ENCODE data around the gene UPK2.

Gene UPK2

DNA sequence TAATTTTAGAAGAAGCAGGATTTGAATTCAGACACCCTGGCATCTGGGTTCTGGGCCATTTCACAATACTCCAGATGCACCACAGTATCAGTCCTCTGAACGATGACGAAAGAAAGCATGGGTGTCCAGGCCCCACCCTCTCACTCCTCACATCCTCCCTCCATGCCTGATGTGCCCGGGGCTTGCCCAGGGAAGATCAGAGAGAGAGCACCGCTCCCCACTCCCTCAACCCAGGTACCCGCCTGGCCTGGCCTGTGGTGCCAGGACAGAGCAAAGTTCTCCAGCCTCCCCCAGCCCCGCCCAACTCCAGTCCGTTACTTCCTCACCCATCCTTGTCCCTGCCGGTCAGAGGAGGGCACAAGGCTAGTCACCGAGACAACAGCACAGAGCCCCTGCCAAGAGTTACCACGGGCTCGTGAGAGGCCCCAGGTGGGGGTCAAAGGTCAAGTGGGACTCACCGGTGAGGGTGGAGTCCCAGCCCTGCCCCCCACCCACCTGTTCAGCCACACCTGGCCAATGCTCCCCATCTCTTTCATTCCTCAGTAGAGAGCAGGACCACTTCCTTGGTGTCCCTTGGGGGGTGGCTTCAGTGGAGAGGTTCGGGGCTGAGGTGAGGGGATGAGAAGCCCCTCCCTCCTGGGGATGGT lies 38.5 kb upstream of the UPK2 start:
- DNase-seq (ENCODE audit: low read depth): no peak

DNA sequence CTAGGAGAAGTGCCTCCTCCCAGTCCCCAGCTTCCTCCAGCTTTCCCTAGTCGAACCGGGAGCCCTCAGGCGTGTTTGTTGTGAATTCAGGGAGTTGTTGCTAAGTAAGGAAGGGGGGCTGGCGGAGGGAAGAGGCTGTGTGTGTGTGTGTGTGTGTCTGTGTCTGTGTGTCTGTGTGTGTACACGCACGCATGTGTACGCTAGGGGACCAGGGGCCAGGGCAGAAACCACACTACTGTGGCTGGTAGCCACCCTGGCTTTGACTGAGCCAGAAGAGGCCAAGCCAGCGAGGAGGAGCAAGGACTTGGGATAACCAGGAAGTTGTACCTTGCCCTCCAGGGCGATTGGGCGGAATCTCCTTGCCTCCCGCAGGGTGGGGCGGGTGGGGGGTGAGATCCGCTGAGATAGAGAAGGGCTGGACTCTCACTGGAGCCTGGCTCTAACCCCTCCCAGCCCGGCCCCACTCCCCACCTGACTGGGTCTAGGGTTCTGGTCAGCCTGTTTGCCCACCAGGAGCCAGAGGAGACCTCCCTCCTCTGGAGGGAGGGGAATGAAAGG lies 37.9 kb upstream of the UPK2 start:
- DNase-seq (ENCODE audit: low read depth): no peak

DNA sequence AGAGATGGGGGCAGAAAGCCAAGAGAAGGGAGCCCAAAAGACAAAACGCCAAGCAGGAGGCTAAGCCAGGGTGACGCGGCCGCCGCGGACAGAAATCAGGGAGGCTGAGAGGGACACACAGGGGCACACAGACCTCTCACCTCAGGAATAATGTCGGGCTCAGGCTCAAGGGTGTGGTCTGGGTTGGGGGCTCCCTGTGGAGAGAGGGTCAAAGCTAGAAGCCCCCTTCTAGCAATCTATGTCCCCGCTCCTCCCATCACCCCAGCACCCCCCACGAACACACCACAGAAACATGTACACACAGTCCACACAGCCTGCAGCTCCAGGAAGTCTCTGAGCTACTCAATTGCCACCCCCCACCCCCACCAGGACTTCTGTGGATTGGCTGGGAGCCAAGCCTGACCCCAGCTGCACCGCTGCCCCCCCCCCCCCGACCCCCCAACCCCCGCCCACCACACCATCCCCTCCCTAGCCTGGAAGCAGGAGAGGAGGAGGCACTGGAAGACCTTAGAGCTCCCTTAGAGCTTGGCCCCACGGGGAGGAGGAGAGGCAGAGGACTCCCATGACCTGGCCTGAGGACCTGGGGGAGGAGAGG lies 37.3 kb upstream of the UPK2 start:
- no peak for DNase-seq (ENCODE audit: low read depth)

DNA sequence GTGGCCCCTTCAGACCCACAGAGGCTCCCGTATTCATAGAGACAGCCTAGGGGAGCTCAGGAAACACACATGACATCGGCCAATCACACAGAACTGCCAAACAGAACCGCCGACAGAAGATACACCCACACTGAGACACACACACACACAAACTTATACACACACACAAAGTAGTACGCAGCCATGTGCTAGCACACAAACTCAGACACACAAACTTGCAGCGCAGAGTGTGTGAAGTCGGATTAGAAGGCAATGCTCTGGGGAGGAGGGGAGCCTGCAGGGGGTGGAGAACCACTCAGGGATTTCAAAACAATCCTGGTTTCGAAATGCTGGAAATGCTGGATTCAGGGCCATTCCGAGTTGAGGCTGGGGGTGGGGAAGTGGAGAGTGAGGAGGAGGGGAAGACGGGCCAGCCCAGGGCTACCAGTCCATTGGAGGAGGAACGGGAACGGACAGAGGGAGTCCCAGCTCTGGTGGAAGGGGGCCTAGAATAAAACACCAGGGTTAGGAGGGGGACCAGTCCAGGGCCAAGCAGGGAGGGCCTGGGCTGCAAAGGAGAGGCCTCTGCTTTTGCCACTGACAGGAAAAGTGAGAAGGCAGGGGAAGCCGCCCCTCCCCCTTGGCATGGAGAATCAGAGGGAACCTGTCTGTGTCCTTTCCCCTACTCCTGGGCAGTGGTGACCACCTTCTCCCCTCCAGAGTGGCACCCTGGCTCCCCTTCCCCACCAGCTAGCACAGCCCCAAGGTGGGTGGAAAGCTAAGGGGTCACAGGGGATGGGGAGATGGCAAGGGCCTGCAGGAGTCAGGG lies 34.8 kb upstream of the UPK2 start:
- DNase-seq (ENCODE audit: low read depth): no peak

DNA sequence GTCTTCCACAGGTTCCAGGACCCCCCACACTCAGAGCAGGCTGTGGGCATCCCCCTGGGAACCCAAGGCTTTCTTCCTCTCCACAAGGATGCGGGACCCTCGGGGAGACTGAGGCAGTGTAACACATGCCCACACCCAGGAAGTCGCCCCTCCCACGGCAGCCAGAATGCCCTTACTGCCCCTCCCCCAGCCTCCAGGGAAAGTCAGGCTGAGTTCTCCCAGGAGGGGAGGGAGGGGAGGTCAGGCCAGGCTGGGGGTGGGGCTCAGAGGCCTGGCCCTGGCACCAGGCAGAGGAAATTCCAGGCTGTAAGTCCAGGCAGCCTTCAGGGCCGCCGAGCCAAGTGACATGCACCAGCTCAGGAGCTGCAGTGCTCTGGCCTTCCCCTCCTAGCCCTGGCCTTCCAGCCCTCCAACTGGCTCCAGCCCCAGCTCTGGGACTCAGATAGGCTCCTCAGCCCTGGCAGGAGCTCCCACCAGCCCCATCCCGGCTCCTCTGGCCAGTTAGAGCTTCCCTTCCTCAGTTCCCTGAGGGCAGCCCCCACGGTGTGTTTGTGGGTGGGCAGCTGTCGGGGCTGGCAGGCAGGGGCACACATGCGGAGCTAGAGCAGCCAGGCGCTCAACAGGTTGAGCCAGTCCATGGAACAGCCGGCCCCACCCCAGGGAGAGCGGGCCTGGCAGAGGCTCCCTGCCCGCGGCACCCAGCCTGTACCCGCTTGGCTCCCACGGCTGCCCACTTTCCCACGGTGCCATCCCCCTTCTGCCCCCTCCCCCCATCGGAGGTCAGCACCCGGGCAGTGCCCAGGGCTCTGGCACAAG lies 34.0 kb upstream of the UPK2 start:
- DNase-seq (ENCODE audit: low read depth): no peak

DNA sequence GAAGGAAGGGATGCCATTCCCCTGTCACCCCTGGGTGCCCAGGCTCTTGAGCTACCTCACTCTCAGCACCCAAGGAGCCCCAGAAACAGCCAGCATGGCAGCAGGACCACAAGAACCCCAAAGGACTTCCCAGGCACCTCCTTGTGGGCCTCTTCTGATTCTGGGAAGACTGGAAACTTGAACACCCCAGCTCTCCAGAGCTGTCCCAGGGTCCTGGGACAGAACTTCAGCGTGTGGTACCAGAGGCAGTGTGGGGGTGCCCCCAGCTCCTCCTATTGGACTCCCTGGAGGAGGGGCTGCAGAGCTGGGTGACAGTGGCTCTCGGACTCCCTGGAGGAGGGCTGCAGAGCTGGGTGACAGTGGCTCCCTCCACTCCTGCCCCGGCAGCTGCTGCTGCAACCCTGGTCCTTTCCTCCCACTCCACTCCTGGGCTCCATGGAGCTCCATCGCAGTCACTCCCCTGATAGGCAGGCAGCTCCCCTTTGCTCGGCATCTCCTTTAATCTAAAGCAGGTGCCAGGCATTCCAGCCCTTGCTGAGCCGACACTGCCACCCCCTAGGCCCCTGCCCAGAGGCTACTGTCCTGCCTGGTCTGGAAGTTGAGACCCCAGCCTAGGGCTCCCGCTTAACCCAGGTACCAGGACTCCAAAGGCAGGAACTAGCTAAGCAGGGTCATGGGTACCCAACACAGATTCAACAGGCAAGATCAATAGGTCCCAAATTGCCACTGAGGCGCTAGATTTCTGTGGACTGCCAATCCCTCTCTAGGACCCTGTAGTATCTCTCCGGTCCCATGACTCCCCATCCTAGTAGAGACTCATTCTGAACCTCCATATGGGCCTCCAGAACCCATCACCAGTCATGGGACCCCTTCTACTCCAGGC lies 33.1 kb upstream of the UPK2 start:
- no peak for DNase-seq (ENCODE audit: low read depth)

DNA sequence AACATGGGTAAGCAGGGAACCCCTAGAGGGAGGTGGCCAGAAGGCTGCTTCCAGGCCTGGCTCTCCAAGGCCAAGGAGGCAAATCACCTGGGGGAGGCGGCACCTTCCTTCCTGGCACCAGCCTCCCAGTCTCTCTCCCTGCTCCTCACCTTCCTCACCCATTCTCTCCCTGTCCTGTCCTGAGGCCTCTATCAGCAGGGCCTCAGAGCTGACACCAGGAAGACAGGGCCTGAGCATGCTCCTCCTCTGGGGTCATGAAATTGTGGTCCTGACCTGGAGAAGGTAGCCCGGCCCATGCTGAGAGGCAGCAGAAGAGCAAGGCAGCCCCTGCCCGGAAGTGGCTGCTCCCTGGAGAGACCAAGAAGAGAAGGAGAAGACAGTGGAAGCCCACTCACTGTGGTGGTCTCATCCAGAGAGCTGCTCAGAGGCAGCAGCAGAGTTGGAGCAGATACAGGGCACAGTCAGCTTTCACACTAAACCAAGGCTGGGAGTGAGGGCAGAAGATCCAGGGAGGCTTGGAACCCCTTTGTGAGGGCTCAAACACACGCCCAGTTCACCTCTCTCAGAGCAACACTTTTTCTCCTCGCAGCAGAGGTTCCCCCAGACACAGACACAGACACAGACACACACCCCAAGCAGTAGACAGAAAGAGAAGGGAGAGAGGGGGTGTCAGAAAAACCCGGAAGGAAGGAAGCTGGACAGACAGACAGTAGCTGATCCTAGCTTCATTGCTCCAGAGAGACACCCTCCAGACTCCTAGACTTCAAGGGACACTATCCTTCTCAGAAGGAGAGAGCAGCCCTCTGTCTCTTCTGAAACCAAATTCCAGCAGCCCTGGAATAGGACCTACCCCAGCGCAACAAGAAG lies 32.1 kb upstream of the UPK2 start:
- no peak for DNase-seq (ENCODE audit: low read depth)

DNA sequence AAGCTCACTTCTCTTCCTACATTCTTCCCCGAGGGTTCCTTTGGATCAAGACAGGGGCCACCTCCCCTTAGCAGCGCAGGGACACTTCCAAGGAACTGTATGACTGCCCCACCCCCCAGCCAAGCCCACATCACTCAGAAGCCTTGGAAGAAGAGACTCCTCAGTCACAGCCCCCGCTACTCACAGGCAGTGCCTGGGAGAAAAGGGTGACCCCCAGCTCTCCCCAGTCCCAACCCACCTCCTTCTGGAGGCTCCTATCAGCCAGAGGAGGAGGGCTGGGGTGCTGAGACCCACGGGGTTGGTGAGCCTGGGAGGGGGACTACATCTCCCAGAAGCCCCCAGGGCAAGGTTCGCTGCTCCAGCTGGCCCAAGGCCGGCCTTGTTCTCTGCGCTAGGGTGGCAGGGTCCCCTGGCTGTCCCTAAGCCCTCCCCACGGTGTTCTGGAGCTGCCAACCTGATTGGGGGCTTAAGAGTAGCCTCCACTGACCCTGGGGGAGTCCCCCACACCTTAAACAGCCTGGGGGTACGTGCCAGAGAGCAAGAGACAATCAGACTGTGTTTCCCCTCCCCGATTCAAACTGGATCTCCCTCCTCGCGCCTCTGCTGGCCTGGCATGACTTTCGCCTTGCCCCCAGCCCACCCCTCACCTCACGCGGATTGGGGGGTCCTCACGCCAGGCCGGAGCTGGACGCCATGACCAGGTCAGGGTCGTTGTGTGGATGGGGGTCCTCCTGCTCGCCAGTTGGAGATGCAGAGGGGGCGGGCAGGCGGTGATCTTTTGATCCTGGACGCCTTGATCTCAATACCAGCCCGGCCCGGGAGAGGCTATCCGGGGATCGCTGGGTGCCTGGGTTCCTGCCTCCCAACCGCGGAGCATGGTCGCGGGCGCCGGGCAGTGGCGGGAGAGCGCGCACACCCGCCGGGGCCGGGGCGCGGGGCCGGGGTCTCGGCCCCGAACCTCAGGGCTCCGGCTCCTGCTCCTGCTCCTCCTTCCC lies 31.2 kb upstream of the UPK2 start:
- no peak for DNase-seq (ENCODE audit: low read depth)

DNA sequence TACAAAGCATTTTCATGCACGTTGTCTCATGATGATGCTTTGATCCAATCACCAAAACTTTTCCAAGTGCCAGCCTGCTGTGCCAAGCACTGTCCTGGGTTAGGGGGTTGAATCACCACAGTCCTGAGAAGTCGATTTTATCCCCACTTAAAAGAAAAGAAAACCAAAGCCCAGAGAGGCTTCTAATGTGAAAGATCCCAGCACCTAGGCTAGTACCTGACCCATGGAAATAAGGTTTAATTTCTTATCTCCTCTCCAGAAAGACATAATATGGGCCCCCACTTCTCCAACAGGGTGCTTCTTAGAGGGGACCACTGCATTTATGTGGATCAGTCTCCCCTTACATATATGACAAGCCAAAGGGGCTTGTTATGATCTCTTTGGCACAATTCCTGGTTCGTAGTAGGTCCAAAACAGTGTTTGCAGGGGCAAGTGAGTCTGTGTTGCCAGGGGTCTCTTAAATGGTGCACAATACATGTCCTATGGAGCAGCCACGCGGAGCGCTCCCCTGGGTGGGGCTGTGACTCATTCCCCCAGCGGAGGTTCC lies 28.5 kb upstream of the UPK2 start:
- no peak for DNase-seq (ENCODE audit: low read depth)

DNA sequence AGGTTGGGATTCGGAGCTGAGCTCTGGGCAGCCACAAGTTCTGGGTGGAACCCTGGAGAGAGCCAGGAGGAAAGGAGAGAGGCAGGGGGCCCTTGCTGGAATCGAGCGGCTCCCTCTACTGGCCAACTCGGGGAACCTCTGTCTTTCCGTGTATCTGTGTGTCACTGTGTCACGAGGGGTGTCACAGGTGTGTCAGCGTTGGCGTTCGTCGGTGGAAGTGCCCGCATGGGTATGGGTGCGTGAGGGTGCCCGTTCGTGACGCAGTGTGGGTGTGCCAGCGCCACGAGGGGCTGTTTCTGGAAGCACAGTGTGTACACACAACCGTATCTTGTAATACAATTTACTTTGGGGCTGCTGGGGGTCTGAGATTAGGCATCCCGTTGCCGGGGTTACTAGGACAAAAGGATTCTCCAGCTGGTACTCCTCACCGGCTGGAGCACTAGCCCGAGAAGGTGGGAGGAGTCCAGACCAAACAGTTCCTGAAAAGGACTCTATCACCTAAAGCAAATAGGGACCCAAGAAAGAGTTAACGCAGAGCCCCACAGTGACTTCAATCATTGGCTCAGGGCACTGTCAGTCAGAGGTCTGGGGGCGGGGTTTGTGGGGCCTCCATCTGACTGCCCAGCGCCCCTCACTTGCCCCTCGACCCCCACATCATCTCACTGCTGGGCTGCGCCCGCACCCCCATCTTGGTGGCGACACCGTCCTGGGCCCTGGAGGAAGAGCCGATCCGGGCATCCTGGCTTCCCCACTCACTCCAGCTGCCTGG lies 27.8 kb upstream of the UPK2 start:
- DNase-seq (ENCODE audit: low read depth): no peak

DNA sequence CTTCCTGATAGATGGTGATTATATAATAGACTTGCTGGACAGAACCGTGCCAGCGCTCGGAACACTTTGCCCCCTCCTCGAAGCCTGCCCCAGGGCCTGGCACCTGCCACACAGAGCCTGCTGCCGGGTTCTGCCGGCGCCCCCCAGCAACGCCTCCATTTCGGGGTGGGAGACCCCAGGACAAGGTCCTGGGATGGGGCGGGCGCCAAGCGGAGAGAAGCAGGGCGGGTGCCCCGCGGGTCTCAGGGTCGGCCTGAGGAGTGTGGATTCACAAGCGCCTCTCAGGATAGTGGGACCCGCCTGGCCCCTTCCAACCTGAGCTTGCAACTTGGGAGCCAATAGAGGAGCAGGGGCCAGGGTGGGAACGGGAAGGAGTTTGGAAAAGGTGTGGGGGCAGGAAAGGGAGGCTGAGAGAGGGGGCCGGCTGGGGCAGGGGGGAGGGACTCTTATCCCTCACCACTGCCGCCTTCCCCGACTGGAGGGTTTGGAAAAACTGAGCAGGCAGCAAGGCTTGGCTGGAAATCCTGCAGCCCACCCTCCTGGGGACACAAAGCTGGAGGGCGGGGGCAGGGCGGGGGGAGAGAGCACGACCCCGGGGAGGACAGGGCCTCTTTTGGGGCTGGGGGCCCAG lies 27.1 kb upstream of the UPK2 start:
- DNase-seq (ENCODE audit: low read depth): no peak

DNA sequence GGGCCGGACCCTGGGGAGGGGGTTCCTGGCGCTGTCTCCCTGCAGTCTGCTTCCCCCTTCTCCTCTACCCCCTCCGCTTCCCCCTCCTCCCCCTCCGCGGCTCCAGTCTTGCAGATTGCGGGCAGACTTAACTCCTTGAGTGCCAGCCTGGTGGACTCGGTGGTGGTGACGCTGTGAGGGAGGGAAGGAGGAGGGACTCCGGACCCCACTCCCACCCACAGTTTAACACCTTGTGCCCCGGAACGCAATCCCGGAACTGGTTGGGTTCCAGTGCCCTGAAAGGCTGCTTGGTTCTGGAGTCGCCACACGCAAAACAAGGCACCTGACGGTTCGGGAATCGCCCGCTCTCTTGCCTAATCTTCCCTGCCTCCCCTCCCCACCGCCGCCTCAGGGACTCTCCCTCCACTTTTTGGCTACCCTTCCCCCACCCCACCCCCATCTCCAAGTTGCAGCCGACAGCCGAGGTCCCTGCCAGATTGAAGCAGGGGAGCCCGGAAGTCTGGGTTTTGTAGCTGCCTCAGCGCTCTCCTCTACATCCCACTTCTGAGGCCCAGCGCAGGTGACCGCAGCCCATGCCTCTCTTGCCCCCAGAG lies 26.5 kb upstream of the UPK2 start:
- no peak for DNase-seq (ENCODE audit: low read depth)

DNA sequence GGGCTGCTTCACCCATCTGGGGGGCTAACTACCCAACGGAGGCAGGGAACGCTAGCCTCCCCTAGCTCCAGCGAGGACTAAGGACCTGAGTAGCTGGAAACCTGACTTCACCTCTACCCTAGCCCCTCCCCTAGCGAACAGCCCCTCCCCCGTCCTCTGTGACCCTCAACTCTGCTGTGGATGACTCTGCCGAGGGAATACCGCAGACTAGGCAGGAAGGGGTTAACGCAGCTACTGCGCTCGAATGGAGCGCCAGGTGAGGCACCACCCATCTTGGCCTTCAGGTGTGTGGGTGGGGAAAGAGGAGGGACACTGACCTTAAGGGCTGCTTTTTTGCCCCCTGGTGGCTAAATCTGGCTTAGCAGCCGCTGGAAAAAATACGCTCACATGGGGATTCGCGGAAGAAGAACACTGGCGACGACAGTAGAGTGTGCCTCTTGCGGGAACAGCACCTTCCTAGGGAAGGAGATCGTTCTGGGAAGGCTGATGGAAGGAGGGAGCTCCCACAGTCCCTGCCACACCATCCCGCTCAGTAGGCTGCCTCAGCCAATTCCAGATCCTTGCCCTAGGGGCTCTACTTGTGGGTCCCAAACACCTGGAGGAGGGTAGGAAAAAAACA lies 25.9 kb upstream of the UPK2 start:
- no peak for DNase-seq (ENCODE audit: low read depth)

DNA sequence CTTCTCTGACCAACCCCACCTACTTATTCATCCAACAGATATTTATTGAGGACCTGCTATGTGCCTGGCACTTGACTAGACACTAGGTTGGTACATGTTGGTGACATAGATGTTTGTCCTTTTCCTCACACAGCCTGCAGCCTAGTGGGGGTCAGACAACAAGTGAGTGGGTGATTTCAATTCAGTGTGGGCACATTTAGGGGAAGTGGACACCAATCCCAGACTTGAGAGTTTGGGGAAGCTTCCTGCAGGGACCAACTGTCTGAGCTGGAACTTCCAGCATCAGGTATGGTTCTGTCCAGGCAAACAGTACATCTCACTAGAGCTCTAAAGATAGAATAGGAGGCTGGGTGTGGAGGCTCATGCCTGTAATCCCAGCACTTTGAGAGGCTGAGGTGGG lies 24.5 kb upstream of the UPK2 start:
- DNase-seq (ENCODE audit: low read depth): no peak

DNA sequence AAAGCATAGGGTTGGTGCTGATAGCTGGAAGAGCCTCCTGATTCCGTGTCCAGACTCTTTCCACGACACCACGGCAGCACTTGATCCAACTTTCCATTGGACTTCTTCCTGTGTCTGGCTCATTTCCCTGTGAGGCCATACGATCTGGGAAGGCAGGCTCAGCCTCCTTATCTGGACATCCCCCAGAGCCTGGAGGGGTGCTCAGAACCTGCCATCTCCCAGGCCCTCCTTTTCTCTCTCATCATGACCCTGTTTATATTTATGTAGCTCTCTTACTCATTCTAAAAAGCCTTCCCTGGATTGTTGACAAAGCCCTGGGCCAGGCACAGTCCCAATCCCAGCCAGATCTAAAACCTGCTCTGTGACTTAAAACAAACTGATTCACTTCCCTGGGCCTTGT lies 22.6 kb upstream of the UPK2 start:
- no peak for DNase-seq (ENCODE audit: low read depth)

DNA sequence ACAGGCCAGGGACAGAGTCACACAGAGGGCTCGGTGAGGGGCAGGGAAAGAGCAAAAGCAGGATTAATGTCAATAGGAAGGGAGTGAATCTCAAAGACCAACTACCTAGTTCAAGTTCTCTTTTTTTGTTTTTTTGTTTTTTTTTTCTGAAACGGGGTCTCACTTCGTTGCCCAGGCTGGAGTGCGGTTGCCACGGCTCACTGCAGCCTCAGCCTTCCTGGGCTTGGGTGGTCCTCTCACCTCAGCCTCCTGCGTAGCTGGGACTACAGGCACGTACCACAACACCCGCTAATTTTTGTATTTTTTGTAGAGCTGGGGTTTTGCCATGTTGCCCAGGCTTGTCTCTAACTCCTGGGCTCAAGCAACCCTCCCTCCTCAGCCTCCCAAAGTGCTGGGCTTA lies 20.7 kb upstream of the UPK2 start:
- no peak for DNase-seq (ENCODE audit: low read depth)

Data from non-pigmented ciliary epithelial cell (primary cell).